GM21367 (cell line): ENCODE results near the gene GOLGB1.
"Not testable (repeated sequence)": the region's sequence is repeated elsewhere in the genome, so short reads cannot be mapped to it uniquely, and the experiment has no call there.

Source experiments
- ATAC-seq: cut with Tn5 transposase; IDR thresholded peaks from one replicate; pipeline ENCODE4 v1.9.1; 2021; ENCODE audit not compliant: unreplicated experiment

GOLGB1 gene

GRCh38 chr3:121696186-121696585 lies 53.4 kb downstream of the GOLGB1 start:
- ATAC-seq, result no peak

- ATAC-seq, result no peak
These were observed 57.4 kb downstream of the GOLGB1 start for GRCh38 chr3:121692010-121692699.

- peak; percentile 74 for ATAC-seq
These were observed 58.6 kb downstream of the GOLGB1 start for GRCh38 chr3:121690777-121691405.

- not testable (repeated sequence) for ATAC-seq
These were observed 60.8 kb downstream of the GOLGB1 start for GRCh38 chr3:121688747-121689146.

- no peak for ATAC-seq
These were observed 67.7 kb downstream of the GOLGB1 start for GRCh38 chr3:121681792-121682191.

GRCh38 chr3:121677141-121677540 lies 72.4 kb downstream of the GOLGB1 start:
- ATAC-seq, result no peak

- no peak for ATAC-seq
These were observed 78.9 kb downstream of the GOLGB1 start for GRCh38 chr3:121670676-121671075.

GRCh38 chr3:121667333-121667732 lies 82.2 kb downstream of the GOLGB1 start:
- ATAC-seq, result no peak

- no peak for ATAC-seq
These were observed 84.1 kb downstream of the GOLGB1 start for GRCh38 chr3:121665488-121665887.

GRCh38 chr3:121663171-121663847 lies 86.2 kb downstream of the GOLGB1 start:
- no peak for ATAC-seq

- ATAC-seq, result no peak
These were observed 86.8 kb downstream of the GOLGB1 start for GRCh38 chr3:121662742-121663141.

GRCh38 chr3:121661376-121661775 lies 88.2 kb downstream of the GOLGB1 start:
- no peak for ATAC-seq

- peak; percentile 73 for ATAC-seq
These were observed 89.0 kb downstream of the GOLGB1 start, which contains the start of gene HCLS1 for GRCh38 chr3:121660356-121661171. Gene HCLS1, minus strand, starts transcription at chr3:121660903. Its CDS starts 2,556 bp downstream, at chr3:121658347.

GRCh38 chr3:121659586-121659985 lies 90.0 kb downstream of the GOLGB1 start:
- no peak for ATAC-seq

- no peak for ATAC-seq
These were observed 90.7 kb downstream of the GOLGB1 start for GRCh38 chr3:121658716-121659435.

GRCh38 chr3:121654493-121655385 lies 94.8 kb downstream of the GOLGB1 start:
- peak; percentile 63 for ATAC-seq

GRCh38 chr3:121651684-121652083 lies 97.9 kb downstream of the GOLGB1 start:
- ATAC-seq, result no peak

- no peak for ATAC-seq
These were observed 99.9 kb downstream of the GOLGB1 start for GRCh38 chr3:121649645-121650044.

- ATAC-seq, result no peak
These were observed 101.2 kb downstream of the GOLGB1 start for GRCh38 chr3:121648219-121648958.
